Stomach (tissue), 9 donors: Measurements from ENCODE around the gene RXFP3. TPM values are rescaled to one million over a fixed set of nuclear protein-coding genes. Genes with fewer than 3 reads are reported as not detected.
"Not testable (repeated sequence)": the region's sequence is repeated elsewhere in the genome, so short reads cannot be mapped to it uniquely, and the experiment has no call there.

Experiments used
- DNase-seq, 2 donors: peaks; one replicate each; pipeline versions ENCODE4 v3.0.0 to v3.0.0-alpha.2; 2013 to 2019
- H3K27ac ChIP-seq, 5 donors: fragments of 200-600 bp in 4 of 5; sonication (generic) in 4 of 5; one replicate each; pipeline ENCODE4 v1.5.1; 2013 to 2019; ENCODE audit warnings: mild to moderate bottlenecking in 1 of 5, moderate library complexity in 1 of 5
- H3K27me3 ChIP-seq, 3 donors: fragments of 200-600 bp; sonication (generic); one replicate each; pipeline ENCODE4 v1.5.1; 2017 to 2019; ENCODE audit warnings: mixed run types in 1 of 3
- H3K36me3 ChIP-seq, 4 donors: fragments of 200-600 bp; sonication (generic); 1 replicate in 3 of 4; 2 replicates in 1 of 4; pipeline ENCODE4 v1.5.1; 2016 to 2019
- H3K4me1 ChIP-seq, 4 donors: fragments of 200-600 bp; sonication (generic); one replicate each; pipeline ENCODE4 v1.5.1; 2016 to 2019
- H3K4me3 ChIP-seq, 4 donors: fragments of 200-600 bp; sonication (generic) in 3 of 4; one replicate each; pipeline ENCODE4 v1.5.1; 2016 to 2019; ENCODE audit warnings: mild to moderate bottlenecking in 1 of 4
- H3K9me3 ChIP-seq, 4 donors: fragments of 200-600 bp; sonication (generic); one replicate each; pipeline ENCODE4 v1.5.1; 2016 to 2019
- EP300 ChIP-seq: sonication (generic); formaldehyde crosslinking; IDR thresholded peaks from one replicate; pipeline ENCODE4 v1.6.1; 2017; ENCODE audit warnings: antibody characterized with exemption
- POLR2A ChIP-seq, 4 donors: fragments of 450-650 bp; IDR thresholded peaks; one replicate each; pipeline ENCODE4 v1.6.1; 2016; ENCODE audit warnings: antibody characterized with exemption in 4 of 4, control low read depth in 2 of 4, mild to moderate bottlenecking in 1 of 4, moderate library complexity in 1 of 4
- POLR2AphosphoS5 ChIP-seq, 3 donors: sonication (generic); formaldehyde crosslinking; IDR thresholded peaks; one replicate each; pipeline ENCODE4 v1.6.1; 2016; ENCODE audit warnings: antibody characterized with exemption in 3 of 3
- WGBS, 5 donors: extraction: QIAGEN DNeasy Blood & Tissue Kit in 3 of 5; methylation state at CpG; one replicate each; pipeline versions ENCODE4 v1.1.5 to v1.1.7; 2013 to 2018; 5-methylcytosine and 5-hydroxymethylcytosine counted together
- intact Hi-C: fragments of 100-400 bp; cut with DNase I; formaldehyde crosslinking; loops from one replicate; pipeline ENCODE4 v1.15.1; 2023; ENCODE audit warnings: low total_unique reads
- polyA plus RNA-seq, 3 donors: library from polyadenylated mRNA; stranded (reverse); fragments of 200-250 nt; gene quantifications; one replicate each; pipeline ENCODE4 v1.2.3, GENCODE V29; 2013
- total RNA-seq, 5 donors: library from RNA; depleted of rRNA; stranded (reverse); fragments of >200 nt; gene quantifications; one replicate each; pipeline versions ENCODE4 v1.1.0 to v1.2.3, GENCODE V29; 2014 to 2016
- TF ChIP-seq, protein P1 (sequence below), 7 experiments: fragments of 450-650 bp in 4 of 7; fragments of 200-600 bp in 3 of 7; sonication (generic) in 3 of 7; IDR thresholded peaks; one replicate each; pipeline ENCODE4 v1.5.1; 2016 to 2019; ENCODE audit warnings: antibody characterized with exemption in 7 of 7, control low read depth in 2 of 7, mild to moderate bottlenecking in 1 of 7
- donor health status: healthy with polysubstance abuse.
- donor health status: Bipolar disorder and iron deficiency.
- donor health status: healthy.

RXFP3 gene
- total and polyA plus RNA-seq, 8 donors, result not detected

- Histone ChIP-seq H3K4me1 (no peaks in the 10 kb centered on the region), H3K4me3 (no peak overlapping the region), H3K27ac (no peak overlapping the region), H3K9me3 (peaks cover 0 to 30% (median 16%) of the 10 kb centered on the region in 4 donors), H3K27me3 (no peaks in the 10 kb centered on the region), H3K36me3 (no peaks in the 10 kb centered on the region)
- 29 to 49% (median 47%) methylated on average over 1 of the region's 1 CpG for WGBS, 5 donors
- TF ChIP-seq POLR2A (IDR thresholded peaks at IDR 0.05), result no peak
- TF ChIP-seq POLR2AphosphoS5 (IDR thresholded peaks at IDR 0.05), result no peak
- TF ChIP-seq, protein P1, sequence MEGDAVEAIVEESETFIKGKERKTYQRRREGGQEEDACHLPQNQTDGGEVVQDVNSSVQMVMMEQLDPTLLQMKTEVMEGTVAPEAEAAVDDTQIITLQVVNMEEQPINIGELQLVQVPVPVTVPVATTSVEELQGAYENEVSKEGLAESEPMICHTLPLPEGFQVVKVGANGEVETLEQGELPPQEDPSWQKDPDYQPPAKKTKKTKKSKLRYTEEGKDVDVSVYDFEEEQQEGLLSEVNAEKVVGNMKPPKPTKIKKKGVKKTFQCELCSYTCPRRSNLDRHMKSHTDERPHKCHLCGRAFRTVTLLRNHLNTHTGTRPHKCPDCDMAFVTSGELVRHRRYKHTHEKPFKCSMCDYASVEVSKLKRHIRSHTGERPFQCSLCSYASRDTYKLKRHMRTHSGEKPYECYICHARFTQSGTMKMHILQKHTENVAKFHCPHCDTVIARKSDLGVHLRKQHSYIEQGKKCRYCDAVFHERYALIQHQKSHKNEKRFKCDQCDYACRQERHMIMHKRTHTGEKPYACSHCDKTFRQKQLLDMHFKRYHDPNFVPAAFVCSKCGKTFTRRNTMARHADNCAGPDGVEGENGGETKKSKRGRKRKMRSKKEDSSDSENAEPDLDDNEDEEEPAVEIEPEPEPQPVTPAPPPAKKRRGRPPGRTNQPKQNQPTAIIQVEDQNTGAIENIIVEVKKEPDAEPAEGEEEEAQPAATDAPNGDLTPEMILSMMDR (IDR thresholded peaks at IDR 0.05), result no peak
- no peak for TF ChIP-seq EP300
- intact Hi-C loops, result no loop called here
- peak in 1 of 2 donors; percentile 10 for DNase-seq
Measured at GRCh38 chr5:33901156-33901555, 35.0 kb upstream of the RXFP3 start.

DNA sequence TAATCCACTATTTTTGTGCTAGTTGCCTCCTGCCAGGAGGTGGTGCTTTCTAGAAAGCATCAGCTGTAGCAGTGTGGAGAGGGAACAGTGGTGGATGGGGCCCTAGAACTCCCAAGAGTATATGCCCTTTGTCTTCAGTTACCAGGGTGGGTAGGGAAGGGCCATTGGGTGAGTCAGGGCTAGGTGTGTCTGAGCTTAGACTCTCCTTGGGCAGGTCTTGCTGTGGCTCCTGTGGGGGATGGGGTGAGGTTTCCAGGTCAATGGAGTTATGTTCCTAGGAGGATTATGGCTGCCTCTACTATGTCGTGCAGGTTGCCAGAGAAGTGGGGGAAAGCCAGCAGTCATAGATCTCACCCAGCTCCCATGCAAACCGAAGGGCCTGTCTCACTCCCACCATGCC, 33.1 kb upstream of the RXFP3 start:
- H3K27me3 ChIP-seq, result no peaks in the 10 kb centered on the region
- H3K27ac ChIP-seq, result no peak overlapping the region
- WGBS, 5 donors, result 67 to 91% (median 88%) methylated on average over 2 of the region's 2 CpGs
- no peak for DNase-seq
- no peak overlapping the region for H3K4me3 ChIP-seq
- H3K36me3 ChIP-seq, result no peaks in the 10 kb centered on the region
- no peaks in the 10 kb centered on the region for H3K4me1 ChIP-seq
- TF ChIP-seq POLR2AphosphoS5 (IDR thresholded peaks at IDR 0.05) (no peak), POLR2A (IDR thresholded peaks at IDR 0.05) (no peak), EP300 (no peak)
- TF ChIP-seq, protein P1 (IDR thresholded peaks at IDR 0.05), result no peak
- intact Hi-C loops, result no loop called here
- peaks cover 0 to 49% (median 33%) of the 10 kb centered on the region in 4 donors for H3K9me3 ChIP-seq

DNA sequence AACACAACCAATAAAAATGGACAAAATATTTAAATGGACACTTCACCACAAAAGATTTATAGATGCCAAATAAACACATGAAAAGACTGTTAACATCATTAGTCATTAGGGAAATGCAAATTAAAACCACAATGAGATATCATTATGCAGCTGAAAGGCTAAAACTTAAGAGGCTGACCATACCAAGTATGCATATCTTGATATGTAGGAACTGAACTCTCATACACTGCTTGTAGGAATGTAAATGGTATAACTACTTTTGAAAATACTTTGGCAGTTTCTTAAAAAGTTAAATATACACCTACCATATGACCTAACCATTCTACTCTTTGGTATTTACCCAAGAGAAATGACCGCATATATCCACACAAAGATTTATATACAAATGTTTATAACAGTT, 30.8 kb upstream of the RXFP3 start:
- WGBS, 5 donors, result 69 to 91% (median 81%) methylated on average over 1 of the region's 1 CpG
- TF ChIP-seq EP300, result no peak
- TF ChIP-seq POLR2AphosphoS5 (IDR thresholded peaks at IDR 0.05), result no peak
- TF ChIP-seq, protein P1 (IDR thresholded peaks at IDR 0.05), result no peak
- no peak for TF ChIP-seq POLR2A (IDR thresholded peaks at IDR 0.05)
- no peak for DNase-seq
- no peaks in the 10 kb centered on the region for H3K27me3 ChIP-seq
- no peak overlapping the region for H3K4me3 ChIP-seq
- no peaks in the 10 kb centered on the region for H3K4me1 ChIP-seq
- H3K9me3 ChIP-seq, result peaks cover 0 to 58% (median 37%) of the 10 kb centered on the region in 4 donors
- intact Hi-C loops, result no loop called here
- H3K36me3 ChIP-seq, result no peaks in the 10 kb centered on the region
- H3K27ac ChIP-seq, result no peak overlapping the region

GRCh38 chr5:33906248-33906647, 29.9 kb upstream of the RXFP3 start:
- DNase-seq, H3K36me3 ChIP-seq, H3K4me3 ChIP-seq, intact Hi-C loops, H3K27ac ChIP-seq, H3K4me1 ChIP-seq, H3K27me3 ChIP-seq: not testable (repeated sequence)
- 73 to 86% (median 79%) methylated on average over 7 of the region's 7 CpGs for WGBS, 5 donors
- H3K9me3 ChIP-seq, result peaks cover 0 to 58% (median 37%) of the 10 kb centered on the region in 4 donors

- intact Hi-C loops, H3K4me3 ChIP-seq, H3K27me3 ChIP-seq, H3K36me3 ChIP-seq, H3K27ac ChIP-seq, H3K4me1 ChIP-seq, DNase-seq: not testable (repeated sequence)
- peaks cover 0 to 17% (median 4%) of the 10 kb centered on the region in 4 donors for H3K9me3 ChIP-seq
- 92 to 98% (median 94%) methylated on average over 3 of the region's 3 CpGs for WGBS, 5 donors
Measured at GRCh38 chr5:33914844-33915243, 21.3 kb upstream of the RXFP3 start.
